ENCODE measurements around the gene CNOT11.
"Not testable (repeated sequence)": the region's sequence is repeated elsewhere in the genome, so short reads cannot be mapped to it uniquely, and the experiment has no call there.

Gene CNOT11

DNA sequence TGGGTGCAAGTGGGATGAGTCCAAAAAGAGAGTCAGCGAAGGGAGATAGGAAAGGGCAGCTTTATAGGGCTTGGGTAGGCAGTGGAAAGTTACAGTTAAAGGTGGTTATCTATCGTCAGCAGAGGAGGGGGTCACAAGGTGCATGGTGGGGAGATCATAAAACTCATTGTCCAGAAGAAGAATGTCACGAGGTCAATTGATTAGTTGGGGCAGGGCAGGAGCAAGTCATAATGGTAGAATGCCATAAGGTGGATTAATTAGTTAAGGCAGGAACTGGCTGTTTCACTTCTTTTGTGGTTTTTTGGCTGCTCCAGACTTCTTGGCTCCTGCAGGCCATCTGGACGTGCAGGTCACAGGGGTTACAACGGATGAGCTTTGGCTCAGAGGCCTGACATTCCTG, 3.9 kb upstream of the CNOT11 start:
- not testable (repeated sequence) for DNase-seq

DNA sequence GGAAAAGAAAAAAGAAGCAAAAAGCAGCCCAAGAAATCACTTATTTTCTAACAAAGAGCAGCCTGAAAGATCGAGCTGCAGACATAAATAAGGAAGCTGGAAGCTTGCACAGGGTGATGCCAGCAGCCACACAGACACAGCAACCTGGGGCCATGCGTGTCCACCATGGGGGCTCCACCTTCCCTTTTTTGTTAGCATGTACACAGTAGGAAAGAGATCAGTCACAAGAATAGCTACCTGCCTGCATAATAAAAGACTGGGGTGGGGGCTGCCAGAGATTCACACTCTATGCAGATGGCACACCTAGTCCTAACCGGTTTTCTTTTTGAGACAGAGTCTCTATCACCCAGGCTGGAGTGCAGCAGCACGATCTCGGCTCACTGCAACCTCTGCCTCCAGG, 2.9 kb upstream of the CNOT11 start:
- no peak for DNase-seq

DNA sequence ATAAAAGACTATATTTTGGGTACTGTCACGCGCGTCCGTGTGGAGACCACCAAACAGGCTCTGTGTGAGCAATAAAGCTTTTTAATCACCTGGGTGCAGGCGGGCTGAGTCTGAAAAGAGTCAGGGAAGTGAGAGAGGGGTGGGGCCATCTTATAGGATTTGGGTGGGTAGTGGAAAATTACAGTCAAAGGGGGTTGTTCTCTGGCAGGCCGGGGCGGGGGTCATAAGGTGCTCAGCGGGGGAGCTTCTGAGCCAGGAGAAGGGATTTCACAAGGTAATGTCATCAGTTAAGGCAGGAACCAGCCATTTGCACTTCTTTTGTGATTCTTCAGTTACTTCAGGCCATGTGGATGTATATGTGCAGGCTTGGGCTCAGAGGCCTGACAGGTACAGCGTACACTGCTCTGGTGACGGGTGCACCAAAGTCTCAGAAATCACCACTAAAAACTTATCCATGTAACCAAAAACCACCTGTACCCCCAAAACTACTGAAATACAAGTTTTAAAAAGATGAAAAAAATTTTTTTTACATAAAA, 1.4 kb upstream of the CNOT11 start:
- DNase-seq, result not testable (repeated sequence)

DNA sequence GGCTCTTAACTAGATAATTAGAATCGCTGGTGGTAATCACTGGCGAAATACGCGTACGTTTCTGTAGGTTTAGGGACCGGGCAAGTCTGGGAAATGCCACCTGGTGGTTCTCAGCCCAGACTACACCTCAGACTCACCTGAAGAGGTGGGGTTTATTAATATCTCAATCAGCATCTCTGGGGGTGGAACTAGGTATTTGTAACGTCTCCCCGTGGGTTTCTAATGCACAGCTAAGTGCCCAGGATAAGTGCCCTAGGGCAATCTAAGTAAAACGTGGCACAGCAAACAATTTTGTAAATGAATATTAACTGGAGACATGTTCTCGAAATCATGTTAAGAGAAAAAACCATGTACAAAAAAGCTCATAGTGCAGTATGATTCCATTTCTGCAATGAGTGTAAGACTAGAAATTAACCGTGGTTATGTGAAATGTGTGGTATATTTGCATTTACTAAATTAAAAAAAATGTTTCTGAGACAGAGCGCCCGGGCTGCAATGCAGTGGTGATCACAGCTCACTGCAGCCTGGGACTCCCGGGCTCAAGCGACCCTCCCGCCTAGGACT, 760 bp upstream of the CNOT11 start:
- peak; percentile 67 for DNase-seq

DNA sequence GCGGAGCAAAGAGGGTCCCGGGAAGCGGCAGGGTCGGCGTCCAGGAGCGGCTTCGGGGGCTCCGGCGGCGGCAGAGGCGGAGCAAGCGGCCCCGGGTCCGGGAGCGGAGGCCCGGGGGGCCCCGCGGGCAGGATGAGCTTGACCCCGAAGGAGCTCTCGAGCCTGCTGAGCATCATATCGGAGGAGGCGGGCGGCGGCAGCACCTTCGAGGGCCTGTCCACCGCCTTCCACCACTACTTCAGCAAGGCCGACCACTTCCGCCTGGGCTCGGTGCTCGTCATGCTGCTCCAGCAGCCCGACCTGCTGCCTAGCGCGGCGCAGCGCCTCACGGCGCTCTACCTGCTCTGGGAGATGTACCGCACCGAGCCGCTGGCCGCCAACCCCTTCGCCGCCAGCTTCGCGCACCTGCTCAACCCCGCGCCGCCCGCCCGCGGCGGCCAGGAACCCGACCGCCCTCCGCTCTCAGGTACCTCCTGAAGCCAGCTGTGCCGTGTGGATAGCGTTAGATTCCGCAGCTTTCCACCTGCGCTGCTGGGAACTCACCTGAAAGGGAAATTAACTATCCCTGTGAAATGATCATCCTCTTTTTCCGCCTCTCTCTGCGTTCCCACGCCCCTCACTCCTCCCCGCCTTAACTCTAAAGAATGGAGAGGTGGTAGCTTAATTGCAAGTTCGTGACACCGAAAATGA, 472 bp downstream of the CNOT11 start:
- DNase-seq, result peak; percentile 10

DNA sequence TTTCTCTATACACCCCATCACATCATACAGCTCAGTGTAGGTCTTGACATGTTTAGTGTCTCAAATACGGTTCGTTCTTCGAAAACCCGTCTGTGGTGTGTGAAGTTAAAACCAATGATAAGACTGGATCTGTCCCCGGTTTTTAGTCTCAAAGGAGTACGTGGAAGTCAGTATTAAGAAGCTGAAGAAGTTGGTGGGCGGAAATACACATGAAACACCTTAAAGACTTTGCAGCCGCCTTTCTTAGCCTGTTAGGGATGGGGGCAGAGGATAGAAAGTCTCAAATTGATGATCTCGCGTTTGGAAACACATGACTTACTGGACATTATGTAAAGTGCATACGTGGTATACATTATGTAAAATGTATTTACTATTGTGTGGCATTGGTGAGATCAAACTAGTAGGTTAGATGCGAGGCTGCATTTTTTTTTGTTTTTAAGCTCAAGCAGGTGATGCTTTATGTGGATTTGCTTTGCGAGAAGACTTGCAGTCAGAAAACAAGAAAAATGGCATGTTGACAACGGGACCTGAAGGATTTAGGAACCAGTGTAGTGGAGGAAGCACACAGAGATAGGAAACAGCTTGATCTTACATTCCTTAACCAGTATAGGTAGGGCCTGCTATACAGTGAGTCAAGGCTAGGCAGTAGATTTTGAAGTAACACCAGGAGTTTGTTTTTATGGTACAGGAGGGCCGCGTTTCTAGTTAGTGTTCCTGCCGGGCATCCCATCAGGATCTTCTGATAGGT, 1.2 kb downstream of the CNOT11 start:
- DNase-seq, result no peak

DNA sequence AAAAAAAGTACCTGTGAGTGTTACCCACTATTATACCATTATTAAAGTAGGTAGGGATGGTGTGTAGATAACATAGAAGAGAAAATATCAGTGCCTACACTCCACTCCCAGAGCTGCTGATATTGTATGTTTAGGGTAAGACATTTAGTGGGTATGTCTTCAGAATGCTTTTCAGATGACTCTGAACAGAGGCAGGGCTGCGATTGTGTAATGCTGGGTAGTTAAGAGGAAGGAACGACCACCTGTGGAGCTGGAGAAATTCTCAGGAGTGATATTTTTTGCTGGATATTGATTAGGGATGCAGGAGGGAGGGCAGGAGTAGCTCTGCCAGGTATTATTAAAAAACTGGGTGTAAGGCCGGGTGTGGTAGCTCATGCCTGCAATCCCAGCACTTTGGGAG, 2.8 kb downstream of the CNOT11 start:
- no peak for DNase-seq

DNA sequence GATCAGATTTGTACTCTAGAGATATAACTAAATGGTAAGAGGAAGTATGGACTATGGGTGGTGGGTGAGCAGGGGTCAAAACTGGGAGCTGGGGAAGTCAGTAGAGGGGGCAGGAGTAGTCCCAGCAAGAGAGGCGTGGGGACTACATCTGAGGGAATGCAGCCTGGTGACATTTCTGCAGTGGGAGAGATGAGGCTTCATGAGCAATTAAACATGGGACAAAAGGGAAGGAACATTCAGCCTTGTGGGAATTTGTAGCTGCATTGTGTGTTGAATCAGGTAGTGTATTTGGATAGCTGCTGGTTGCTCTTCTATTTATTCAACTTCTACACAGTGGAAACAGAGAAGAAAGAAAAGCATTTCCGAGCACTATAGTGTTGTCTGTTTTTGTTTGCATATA, 3.6 kb downstream of the CNOT11 start:
- DNase-seq, result no peak

DNA sequence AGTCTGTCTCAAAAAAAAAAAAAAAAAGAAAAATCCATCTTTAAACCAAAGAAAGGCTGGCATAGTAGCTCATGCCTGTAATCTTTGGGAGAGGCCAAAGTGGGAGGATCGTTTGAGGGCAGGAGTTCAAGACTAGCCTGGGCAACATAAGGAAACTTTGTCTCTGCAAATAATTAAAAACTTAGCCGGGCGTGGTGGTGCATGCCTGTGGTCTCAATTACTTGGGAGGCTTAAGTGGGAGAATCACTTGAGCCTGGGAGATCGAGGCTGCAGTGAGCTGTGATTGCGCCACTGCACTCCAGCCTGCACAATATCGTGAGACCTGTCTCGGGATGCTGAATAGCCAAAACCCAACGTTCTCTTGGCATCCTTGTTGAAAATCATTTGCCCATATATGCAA, 6.1 kb downstream of the CNOT11 start:
- DNase-seq, result no peak

DNA sequence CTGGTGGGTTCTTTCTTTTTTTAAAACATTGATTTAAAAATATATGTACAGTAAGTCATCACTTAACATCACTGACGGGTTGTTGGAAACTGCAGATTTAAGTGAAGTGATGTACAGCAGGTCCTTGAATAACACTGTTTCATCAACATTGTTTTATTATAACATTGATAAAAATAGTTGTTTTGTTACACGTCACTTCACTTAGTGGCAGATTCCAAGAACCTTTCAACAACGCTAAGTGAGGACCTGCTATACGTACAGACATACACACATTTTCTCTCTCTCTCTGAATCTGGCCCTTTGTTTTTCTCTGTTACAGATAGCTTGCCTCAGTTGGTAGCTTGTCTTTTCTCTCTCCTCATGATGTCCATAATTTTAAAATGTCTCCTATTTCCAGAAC, 9.5 kb downstream of the CNOT11 start:
- DNase-seq, result no peak

DNA sequence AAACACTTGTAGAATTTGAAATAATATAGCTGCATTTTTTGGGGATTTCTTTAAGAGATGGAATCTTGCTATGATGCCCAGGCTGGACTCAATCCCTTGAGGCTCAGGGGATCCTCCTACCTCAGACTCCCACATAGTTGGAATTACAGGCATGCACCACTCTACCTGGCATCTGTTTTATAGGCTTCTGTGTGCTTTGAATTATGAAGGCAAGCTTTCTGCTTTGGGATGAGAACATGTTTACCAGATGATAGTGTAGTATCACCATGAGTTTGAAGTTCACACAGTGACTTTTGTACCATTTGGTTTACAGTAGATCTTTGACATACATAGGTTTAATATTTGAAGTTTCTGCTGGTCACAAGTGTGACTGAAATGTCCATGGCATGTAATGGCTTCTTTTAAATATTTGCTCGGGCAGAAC, 10.7 kb downstream of the CNOT11 start:
- no peak for DNase-seq

DNA sequence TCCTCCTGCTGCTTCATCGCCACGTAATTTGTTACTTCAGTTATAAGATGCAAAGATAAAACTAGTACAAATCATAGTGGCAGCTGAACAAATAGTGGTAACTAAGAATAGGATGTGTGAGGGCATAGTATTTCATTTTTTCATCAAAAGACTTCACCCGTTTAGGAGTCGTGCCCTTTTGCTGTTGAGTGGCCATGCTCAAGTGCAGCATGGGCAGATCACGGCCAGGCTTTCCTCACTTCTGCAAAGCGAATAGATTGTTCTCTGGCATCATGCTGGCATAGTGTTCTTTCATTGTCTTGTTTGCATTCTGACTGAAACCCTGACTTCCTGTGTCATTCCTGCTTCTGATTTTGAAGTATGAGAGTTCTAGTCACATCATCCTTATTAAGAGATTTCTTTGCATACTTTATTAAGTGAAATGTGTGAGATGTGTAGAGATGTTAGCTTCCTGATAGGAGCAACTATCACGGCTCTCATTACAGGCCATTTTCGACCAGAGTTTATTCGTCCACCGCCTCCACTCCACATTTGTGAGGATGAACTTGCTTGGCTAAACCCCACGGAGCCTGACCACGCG, 11.8 kb downstream of the CNOT11 start:
- no peak for DNase-seq

DNA sequence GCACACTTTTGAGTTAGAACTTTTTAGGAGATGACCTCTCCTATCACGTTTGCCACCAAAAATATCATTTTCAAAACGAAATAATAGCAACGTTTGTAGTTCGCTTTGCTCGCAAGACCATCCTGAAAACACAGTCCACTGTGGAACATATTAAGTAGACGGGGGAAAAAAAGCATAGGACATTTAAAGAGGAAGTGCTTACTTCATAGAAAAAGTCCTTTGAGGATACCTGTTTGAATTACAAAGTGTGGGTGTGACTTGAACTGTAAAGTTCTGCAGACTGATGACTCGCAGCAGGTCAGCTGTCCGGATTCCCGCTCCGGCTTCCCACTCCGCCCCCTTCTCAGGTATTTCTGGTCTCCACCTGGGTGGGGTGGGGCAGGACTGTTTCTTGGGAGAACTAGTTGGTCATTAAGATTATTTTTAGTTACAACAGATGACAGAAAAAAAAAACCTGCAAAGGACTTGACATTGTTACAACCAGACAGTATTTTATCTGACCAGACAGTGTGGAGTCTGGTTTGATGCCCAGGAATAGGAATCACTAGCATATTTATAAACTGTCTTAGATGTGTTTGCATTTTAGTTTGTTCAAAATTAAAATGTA, 13.3 kb downstream of the CNOT11 start:
- no peak for DNase-seq

DNA sequence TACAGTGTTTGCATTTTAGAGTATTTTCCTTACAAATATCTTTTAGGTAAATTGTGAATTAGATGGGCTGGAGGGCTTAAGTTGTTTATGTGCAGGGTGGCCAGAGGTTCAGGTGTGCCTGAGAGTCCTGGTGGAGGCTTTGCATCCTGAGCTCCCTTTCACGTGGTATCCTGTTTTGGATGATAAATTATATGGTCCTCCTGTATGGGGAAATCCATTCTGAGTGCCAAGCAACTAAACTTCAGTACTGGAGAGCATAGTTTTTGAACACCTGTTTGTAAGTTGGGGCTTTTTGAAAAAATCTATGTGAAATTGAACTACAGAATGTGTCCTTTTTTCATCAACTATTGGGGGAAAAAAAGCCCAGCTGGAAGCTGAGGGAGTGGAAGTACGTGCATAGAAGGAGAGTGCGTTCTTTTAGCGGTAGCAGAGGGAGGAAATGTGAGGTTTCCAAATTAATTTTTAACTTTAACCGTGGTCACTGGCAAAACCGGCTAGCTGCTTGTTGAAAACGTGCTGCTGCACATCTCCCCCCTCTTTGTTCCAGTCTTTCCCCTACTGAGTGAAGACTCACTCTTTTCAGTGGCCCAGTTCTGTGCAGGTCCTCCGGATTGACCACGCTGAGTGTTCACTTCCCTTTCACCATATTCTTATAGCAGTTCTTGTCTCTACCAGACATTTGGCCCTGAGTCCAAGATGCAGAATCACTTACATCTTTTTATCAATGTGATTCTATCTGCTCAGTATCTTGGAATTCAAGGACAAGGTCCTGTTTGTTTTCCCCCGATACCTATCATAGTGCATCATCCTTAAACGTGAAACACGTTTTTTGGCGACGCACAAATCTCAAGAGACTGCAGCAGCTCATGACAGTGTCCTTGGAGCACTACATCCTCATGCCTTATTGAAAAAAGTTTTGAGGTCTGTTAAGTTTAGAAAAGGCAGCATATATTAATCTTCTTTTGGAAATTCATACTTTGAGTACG, 15.3 kb downstream of the CNOT11 start:
- no peak for DNase-seq

DNA sequence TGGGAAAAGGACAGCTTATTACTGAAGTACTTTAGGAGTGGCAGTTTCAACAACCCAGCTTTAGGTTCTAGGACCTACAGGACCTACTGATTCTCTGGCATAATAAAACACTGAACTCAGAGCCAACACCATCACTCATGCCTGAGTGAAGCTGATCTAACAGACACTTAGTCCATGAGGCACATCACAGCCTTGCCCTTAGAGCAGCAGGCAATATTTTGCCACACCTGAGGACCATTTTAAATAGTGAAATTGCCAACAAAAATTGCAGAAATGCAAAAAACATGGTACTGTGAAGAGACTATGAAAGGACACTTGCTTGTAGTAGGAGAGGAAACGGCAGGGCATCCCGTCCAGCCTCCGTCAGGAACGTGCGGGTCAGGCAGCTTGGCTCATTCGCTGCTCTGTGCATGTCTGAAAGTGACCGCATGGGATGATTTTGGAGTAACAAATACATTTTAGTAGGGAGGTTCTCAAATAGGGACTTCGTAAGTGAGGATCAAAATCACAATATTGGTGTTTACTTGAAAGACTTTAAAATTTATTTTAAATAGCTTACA, 18.1 kb downstream of the CNOT11 start:
- no peak for DNase-seq

DNA sequence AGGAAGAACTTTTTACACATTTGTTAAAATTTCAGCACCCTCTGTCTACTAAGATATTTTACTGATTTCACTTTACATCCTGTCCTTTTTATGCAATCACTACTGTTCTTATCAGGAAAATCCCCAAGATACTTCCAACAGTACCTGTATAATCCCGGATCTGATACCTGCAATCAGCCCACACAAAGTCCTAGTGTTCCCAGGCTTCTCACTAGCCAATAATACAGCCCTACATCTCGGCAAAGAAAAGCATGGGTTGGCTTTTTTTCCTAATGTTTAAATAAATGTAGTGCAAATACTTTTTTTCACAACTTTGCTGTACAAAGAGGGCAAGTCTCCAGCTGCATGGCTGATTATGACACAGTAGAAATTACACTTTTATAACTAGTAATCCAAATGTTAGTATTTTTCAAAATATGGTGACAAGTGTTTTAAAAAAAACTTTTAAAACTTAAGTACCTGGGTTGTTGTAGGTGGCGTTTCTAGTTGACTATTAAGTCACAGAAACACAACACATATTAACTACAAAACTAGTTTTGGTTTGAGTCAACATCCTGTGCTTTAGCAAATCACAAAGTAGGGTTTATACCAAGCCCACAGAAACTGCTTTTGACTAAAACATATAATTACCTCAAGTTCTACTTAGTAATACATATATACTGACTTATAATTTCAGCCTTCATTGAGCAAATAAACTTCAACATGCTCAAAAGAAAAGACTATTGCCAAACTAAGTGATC, 19.5 kb downstream of the CNOT11 start:
- no peak for DNase-seq

DNA sequence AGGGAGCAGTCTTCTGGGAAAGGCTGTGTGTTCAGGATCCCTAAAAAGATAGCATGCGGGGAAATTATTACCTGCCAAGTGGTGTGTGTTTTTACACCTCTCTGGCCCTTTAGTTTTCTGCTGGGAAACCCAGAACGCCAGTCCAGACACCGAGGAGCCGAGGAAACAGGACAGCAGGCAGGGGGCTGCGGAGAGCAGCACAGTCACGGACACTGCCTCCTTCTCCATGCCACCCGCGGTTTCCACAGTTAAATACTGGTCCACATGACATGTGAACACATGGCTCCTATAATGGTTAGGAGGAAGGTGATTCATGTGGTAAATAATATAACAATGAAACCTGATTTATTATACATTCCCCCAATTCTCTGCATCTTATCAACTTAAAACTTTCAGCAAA, 20.4 kb downstream of the CNOT11 start:
- DNase-seq, result no peak

DNA sequence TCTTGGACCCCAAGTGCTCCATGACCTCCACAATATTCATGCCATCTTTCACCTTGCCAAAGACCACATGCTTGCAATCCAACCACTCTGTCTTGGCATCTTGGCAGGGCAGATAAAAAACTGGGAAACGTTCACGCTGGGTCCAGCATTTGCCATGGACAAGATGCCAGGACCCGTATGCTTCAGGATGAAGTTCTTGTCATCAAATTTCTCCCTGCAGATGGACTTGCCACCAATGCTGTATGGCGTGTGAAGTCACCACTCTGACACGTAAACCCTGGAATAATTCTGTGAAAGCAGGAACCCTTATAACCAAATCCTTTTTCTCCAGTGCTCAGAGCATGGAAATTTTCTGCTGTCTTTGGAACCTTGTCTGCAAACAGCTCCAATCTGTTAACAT, 21.5 kb downstream of the CNOT11 start:
- no peak for DNase-seq

DNA sequence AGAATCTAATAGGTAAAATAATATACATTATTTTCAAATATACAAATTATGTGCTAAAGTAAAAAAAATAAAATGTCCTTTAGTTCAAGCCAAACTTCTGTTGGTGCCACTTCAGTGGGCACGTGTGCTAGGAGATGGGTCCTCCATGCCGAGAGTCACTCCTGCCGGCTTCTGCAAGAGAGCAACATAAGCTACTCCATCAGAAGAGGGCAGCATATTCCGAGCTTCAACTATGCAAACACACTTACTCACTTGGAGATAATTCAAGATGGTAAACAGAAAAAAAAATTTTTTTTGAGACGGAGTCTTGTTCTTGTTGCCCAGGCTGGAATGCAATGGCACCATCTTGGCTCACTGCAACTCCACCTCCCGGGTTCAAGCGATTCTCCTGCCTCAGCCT, 24.4 kb downstream of the CNOT11 start:
- DNase-seq, result no peak

DNA sequence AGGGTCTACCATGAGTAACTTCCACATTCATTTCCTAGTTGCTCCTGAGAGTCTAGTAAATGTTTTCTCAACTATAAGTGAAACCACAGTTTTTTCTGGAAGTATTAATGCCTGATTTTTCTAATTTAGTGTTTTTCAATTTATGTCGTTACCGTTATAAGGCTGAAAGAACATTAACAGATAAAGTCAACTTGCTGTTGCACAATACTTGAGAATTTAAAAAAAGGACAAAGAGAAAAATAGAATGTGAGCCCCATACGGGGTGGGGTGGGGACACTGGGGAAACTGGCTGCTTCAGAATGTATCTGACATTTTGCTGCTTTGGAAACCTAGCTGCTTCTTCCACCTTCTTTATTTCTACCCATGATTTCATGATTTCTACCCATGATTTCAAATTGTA, 26.2 kb downstream of the CNOT11 start:
- DNase-seq, result no peak

DNA sequence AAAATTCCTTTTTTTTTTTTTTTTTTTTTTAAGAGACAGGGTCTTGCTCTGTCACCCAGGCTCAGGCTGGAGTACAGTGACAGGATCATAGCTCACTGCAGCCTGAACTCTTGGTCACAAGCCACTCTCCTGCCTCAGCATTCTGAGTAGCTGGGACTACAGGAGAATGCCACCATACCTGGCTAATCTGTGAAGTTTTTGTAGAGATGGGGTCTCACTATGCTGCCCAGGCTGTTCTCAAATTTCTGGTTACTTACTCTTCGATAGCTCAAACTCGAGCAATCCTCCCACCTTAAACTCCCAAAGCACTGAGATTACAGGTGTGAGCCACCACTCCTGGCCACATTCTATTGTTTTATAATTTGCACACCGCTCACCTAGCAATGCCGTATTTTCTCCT, 28.8 kb downstream of the CNOT11 start:
- DNase-seq, result no peak

Data from GF-D8 (cell line).